ENCODE data around the gene CFAP61.

CFAP61 gene

GRCh38 chr20:20078041-20078440 is 25.7 kb downstream of the CFAP61 start:
- in situ Hi-C loops (cut with HindIII; ENCODE audit: low pct_ligation_motif_present, low sequenced_read_pairs) = no loop called here
- Histone ChIP-seq H3K27ac (no peak overlapping the region), H3K27me3 (replicated peaks) (no peaks in the 10 kb centered on the region), H3K4me3 (ENCODE audit: low read depth, low read length) (no peak overlapping the region), H3K36me3 (replicated peaks) (no peaks in the 10 kb centered on the region)
- DNase-seq = no peak
- TF ChIP-seq CTCF (IDR thresholded peaks at IDR 0.05; ENCODE audit: low read depth, low read length, missing control alignments) = no peak

- Histone ChIP-seq H3K4me3 (ENCODE audit: low read depth, low read length) (no peak overlapping the region), H3K27me3 (replicated peaks) (no peaks in the 10 kb centered on the region), H3K36me3 (replicated peaks) (no peaks in the 10 kb centered on the region), H3K27ac (no peak overlapping the region)
- DNase-seq = no peak
- in situ Hi-C loops (cut with HindIII; ENCODE audit: low pct_ligation_motif_present, low sequenced_read_pairs) = no loop called here
- TF ChIP-seq CTCF (IDR thresholded peaks at IDR 0.05; ENCODE audit: low read depth, low read length, missing control alignments) = no peak
Measured at GRCh38 chr20:20079102-20079784, 26.9 kb downstream of the CFAP61 start.

- DNase-seq = no peak
- in situ Hi-C loops (cut with HindIII; ENCODE audit: low pct_ligation_motif_present, low sequenced_read_pairs) = no loop called here
Measured at GRCh38 chr20:20083807-20084206, 31.5 kb downstream of the CFAP61 start.

GRCh38 chr20:20084296-20084752 is 32.0 kb downstream of the CFAP61 start:
- H3K27me3 ChIP-seq (replicated peaks) = no peaks in the 10 kb centered on the region
- no peak for DNase-seq
- H3K4me3 ChIP-seq (ENCODE audit: low read depth, low read length) = no peak overlapping the region
- no peak overlapping the region for H3K27ac ChIP-seq
- no peaks in the 10 kb centered on the region for H3K36me3 ChIP-seq (replicated peaks)
- TF ChIP-seq CTCF (IDR thresholded peaks at IDR 0.05; ENCODE audit: low read depth, low read length, missing control alignments) = no peak
- in situ Hi-C loops (cut with HindIII; ENCODE audit: low pct_ligation_motif_present, low sequenced_read_pairs) = no loop called here

More at GRCh38 chr20:20083807-20084206, 31.5 kb downstream of the CFAP61 start:
- peak; percentile 26 for TF ChIP-seq CTCF (IDR thresholded peaks at IDR 0.05; ENCODE audit: low read depth, low read length, missing control alignments)
- H3K36me3 ChIP-seq (replicated peaks) = no peaks in the 10 kb centered on the region
- H3K4me3 ChIP-seq (ENCODE audit: low read depth, low read length) = no peak overlapping the region
- no peak overlapping the region for H3K27ac ChIP-seq
- no peaks in the 10 kb centered on the region for H3K27me3 ChIP-seq (replicated peaks)

GRCh38 chr20:20085071-20085470 is 32.7 kb downstream of the CFAP61 start:
- no peak overlapping the region for H3K4me3 ChIP-seq (ENCODE audit: low read depth, low read length)
- DNase-seq = no peak

More at GRCh38 chr20:20085071-20085470, 32.7 kb downstream of the CFAP61 start:
- Histone ChIP-seq H3K27ac (no peak overlapping the region), H3K27me3 (replicated peaks) (no peaks in the 10 kb centered on the region), H3K36me3 (replicated peaks) (no peaks in the 10 kb centered on the region)
- TF ChIP-seq CTCF (IDR thresholded peaks at IDR 0.05; ENCODE audit: low read depth, low read length, missing control alignments) = no peak
- in situ Hi-C loops (cut with HindIII; ENCODE audit: low pct_ligation_motif_present, low sequenced_read_pairs) = no loop called here
